OCI-LY1 (cell line): ENCODE results near the gene CCDC28B.

Experiments
- H2AFZ ChIP-seq: fragments of 200-600 bp; sonication (generic), shearing (Covaris generic); 2 replicates; pipeline ENCODE4 v1.6.0; 2014; ENCODE audit warnings: antibody characterized with exemption, mild to moderate bottlenecking, low read length
- H3F3A ChIP-seq: fragments of 200-600 bp; sonication (generic), shearing (Covaris generic); 2 replicates; pipeline ENCODE4 v1.6.0; 2014; ENCODE audit warnings: mild to moderate bottlenecking, antibody characterized with exemption, low read length, moderate library complexity; ENCODE audit not compliant: insufficient read depth
- H3K27ac ChIP-seq: fragments of 200-600 bp; sonication (generic); 2 replicates; pipeline ENCODE4 v1.5.1; 2014; ENCODE audit warnings: low read length, mixed run types, mild to moderate bottlenecking, low read depth; ENCODE audit not compliant: poor library complexity, severe bottlenecking
- H3K27me3 ChIP-seq: fragments of 200-600 bp; sonication (generic); 2 replicates; pipeline ENCODE4 v1.6.0; 2014; ENCODE audit warnings: antibody characterized with exemption, mild to moderate bottlenecking, low read length, moderate library complexity; ENCODE audit not compliant: insufficient read depth
- H3K36me3 ChIP-seq: fragments of 200-600 bp; sonication (generic); 2 replicates; pipeline ENCODE4 v1.6.1; 2014; ENCODE audit warnings: mild to moderate bottlenecking, antibody characterized with exemption, low read length, moderate library complexity, mixed read lengths; ENCODE audit not compliant: insufficient read depth
- H3K4me1 ChIP-seq: fragments of 200-600 bp; sonication (generic); 2 replicates; pipeline ENCODE4 v1.5.1; 2014; ENCODE audit warnings: mild to moderate bottlenecking, low read length, moderate library complexity; ENCODE audit not compliant: insufficient read depth, severe bottlenecking
- H3K4me2 ChIP-seq: fragments of 200-600 bp; sonication (generic), shearing (Covaris generic); 2 replicates; pipeline ENCODE4 v1.6.1; 2014; ENCODE audit warnings: low read length
- H3K4me3 ChIP-seq: fragments of 200-600 bp; sonication (generic); 2 replicates; pipeline ENCODE4 v1.5.1; 2014; ENCODE audit warnings: low read length, low read depth, mild to moderate bottlenecking, mixed read lengths; ENCODE audit not compliant: poor library complexity, severe bottlenecking
- H3K79me2 ChIP-seq: fragments of 200-600 bp; shearing (Covaris generic); 2 replicates; pipeline ENCODE4 v1.6.1; 2016; ENCODE audit warnings: mixed run types, low read length, mixed read lengths; ENCODE audit not compliant: insufficient read depth
- H3K9ac ChIP-seq: fragments of 200-600 bp; sonication (generic), shearing (Covaris generic); 2 replicates; pipeline ENCODE4 v1.6.1; 2014; ENCODE audit warnings: mild to moderate bottlenecking, low read length, mixed read lengths
- H3K9me2 ChIP-seq: fragments of 200-600 bp; sonication (generic), shearing (Covaris generic); 2 replicates; pipeline ENCODE4 v1.6.1; 2014; ENCODE audit warnings: low read depth, mild to moderate bottlenecking, low read length, mixed read lengths
- H3K9me3 ChIP-seq: fragments of 200-600 bp; shearing (Covaris generic); 2 replicates; pipeline ENCODE4 v1.6.1; 2014; ENCODE audit warnings: low read length, mixed read lengths
- H4K20me1 ChIP-seq: fragments of 200-600 bp; sonication (generic), shearing (Covaris generic); 2 replicates; pipeline ENCODE4 v1.6.0; 2016; ENCODE audit warnings: mild to moderate bottlenecking, low read length; ENCODE audit not compliant: insufficient read depth
- EZH2 ChIP-seq: fragments of 200-600 bp; sonication (generic), shearing (Covaris generic); IDR thresholded peaks from 2 replicates; pipeline ENCODE4 v1.8.0; 2017; ENCODE audit warnings: borderline replicate concordance, mixed run types, mild to moderate bottlenecking, antibody characterized with exemption, low read length, moderate library complexity, mixed read lengths
- TF ChIP-seq, protein P1 (sequence below): fragments of 200-600 bp; sonication (generic), shearing (Covaris generic); IDR thresholded peaks from 2 replicates; pipeline ENCODE4 v1.5.1; 2017; ENCODE audit warnings: mild to moderate bottlenecking, antibody characterized with exemption, low read length, moderate library complexity, mixed read lengths

CCDC28B gene

DNA sequence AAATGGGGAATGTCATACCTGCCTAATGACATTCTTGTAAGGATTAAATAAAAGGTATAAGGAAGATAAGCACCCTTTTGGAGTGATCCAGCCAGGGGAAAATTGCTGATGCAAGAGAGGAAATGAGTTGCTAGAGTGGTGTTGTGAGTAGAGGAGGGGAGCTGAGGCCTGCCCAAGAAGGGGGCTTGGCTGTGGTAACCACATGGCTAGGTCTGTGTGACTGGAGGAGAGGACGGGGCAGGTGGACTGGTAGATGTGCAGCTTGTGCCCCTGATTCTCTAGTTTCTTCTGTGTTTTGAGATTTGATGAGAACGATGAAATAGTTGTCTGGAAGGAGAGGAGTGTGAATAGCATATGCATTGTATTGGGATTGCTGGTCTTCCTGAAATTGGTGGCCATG is 14.3 kb upstream of the CCDC28B start:
- H3K4me3 ChIP-seq = no peak overlapping the region
- H3K4me1 ChIP-seq = peaks cover 8% of the 10 kb centered on the region
- H3K9ac ChIP-seq = no peak overlapping the region
- no peak overlapping the region for H3K4me2 ChIP-seq
- peaks cover 86% of the 10 kb centered on the region for H3K36me3 ChIP-seq
- no peaks in the 10 kb centered on the region for H3F3A ChIP-seq
- TF ChIP-seq, protein P1, sequence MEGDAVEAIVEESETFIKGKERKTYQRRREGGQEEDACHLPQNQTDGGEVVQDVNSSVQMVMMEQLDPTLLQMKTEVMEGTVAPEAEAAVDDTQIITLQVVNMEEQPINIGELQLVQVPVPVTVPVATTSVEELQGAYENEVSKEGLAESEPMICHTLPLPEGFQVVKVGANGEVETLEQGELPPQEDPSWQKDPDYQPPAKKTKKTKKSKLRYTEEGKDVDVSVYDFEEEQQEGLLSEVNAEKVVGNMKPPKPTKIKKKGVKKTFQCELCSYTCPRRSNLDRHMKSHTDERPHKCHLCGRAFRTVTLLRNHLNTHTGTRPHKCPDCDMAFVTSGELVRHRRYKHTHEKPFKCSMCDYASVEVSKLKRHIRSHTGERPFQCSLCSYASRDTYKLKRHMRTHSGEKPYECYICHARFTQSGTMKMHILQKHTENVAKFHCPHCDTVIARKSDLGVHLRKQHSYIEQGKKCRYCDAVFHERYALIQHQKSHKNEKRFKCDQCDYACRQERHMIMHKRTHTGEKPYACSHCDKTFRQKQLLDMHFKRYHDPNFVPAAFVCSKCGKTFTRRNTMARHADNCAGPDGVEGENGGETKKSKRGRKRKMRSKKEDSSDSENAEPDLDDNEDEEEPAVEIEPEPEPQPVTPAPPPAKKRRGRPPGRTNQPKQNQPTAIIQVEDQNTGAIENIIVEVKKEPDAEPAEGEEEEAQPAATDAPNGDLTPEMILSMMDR = no peak
- TF ChIP-seq EZH2 = no peak
- no peaks in the 10 kb centered on the region for H3K27me3 ChIP-seq
- no peak overlapping the region for H3K27ac ChIP-seq
- peaks cover 10% of the 10 kb centered on the region for H3K79me2 ChIP-seq
- no peak overlapping the region for H2AFZ ChIP-seq
- H4K20me1 ChIP-seq = no peaks in the 10 kb centered on the region
- no peaks in the 10 kb centered on the region for H3K9me3 ChIP-seq
- no peaks in the 10 kb centered on the region for H3K9me2 ChIP-seq

DNA sequence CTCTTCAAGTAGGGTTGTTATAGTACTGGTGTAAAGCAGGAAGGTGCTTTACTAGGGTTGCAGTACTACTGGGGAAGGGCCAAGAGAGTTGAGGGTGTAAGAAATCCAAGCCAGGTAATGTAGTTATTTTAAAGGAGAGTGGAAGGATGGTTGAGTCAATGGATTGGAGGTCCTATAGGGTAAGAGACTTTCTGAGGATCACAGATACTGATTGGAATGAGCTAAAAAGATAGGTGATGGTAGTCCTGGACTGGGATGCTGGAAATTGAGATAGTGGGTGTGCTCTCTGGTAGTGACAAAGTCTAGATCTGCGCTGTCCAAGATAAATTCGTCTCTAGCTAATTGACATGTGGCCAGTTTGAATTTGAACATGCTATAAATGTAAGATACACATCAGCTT is 13.9 kb upstream of the CCDC28B start:
- Histone ChIP-seq H3K4me1 (peaks cover 4% of the 10 kb centered on the region), H3K27ac (no peak overlapping the region), H4K20me1 (no peaks in the 10 kb centered on the region), H3K9me3 (no peaks in the 10 kb centered on the region), H3K4me3 (no peak overlapping the region), H2AFZ (no peak overlapping the region), H3K27me3 (no peaks in the 10 kb centered on the region), H3K79me2 (peaks cover 6% of the 10 kb centered on the region), H3K9me2 (no peaks in the 10 kb centered on the region), H3K4me2 (no peak overlapping the region), H3K9ac (no peak overlapping the region), H3F3A (no peaks in the 10 kb centered on the region), H3K36me3 (peaks cover 86% of the 10 kb centered on the region)
- TF ChIP-seq EZH2 = no peak
- TF ChIP-seq, protein P1 = no peak

DNA sequence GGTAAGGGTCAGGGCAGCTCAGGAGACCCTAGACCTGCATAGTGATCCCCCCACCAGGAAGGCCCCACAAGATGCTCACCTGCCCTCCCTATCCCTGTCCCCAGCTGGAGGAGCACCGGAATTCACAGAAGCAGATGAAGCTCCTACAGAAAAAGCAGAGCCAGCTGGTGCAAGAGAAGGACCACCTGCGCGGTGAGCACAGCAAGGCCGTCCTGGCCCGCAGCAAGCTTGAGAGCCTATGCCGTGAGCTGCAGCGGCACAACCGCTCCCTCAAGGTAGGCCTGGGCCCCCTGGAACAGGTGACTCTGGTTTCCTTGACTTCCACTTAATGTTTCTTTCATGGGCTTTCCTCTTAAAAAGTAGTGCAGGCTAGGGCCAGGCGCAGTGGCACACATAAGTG is 12.5 kb upstream of the CCDC28B start:
- H3K9me3 ChIP-seq = no peaks in the 10 kb centered on the region
- H3K9ac ChIP-seq = no peak overlapping the region
- H3K4me2 ChIP-seq = no peak overlapping the region
- H4K20me1 ChIP-seq = no peaks in the 10 kb centered on the region
- H3K36me3 ChIP-seq = peaks cover 86% of the 10 kb centered on the region
- no peak overlapping the region for H2AFZ ChIP-seq
- H3K4me3 ChIP-seq = no peak overlapping the region
- no peaks in the 10 kb centered on the region for H3K9me2 ChIP-seq
- H3K27me3 ChIP-seq = no peaks in the 10 kb centered on the region
- H3K27ac ChIP-seq = no peak overlapping the region
- no peak for TF ChIP-seq EZH2
- TF ChIP-seq, protein P1 = no peak
- no peaks in the 10 kb centered on the region; the same call in 1 of the 2 replicates for H3K79me2 ChIP-seq
- no peaks in the 10 kb centered on the region for H3K4me1 ChIP-seq
- H3F3A ChIP-seq = no peaks in the 10 kb centered on the region
